Measurements from ENCODE around the gene DYNC1H1.

Gene DYNC1H1

GRCh38 chr14:101964297-101965180 is at the start of gene DYNC1H1:
DYNC1H1 (plus strand) TSS chr14:101964573; CDS start chr14:101964692, 119 bp downstream.
- peak; percentile 77 for DNase-seq (ENCODE audit: low spot score)

DNA sequence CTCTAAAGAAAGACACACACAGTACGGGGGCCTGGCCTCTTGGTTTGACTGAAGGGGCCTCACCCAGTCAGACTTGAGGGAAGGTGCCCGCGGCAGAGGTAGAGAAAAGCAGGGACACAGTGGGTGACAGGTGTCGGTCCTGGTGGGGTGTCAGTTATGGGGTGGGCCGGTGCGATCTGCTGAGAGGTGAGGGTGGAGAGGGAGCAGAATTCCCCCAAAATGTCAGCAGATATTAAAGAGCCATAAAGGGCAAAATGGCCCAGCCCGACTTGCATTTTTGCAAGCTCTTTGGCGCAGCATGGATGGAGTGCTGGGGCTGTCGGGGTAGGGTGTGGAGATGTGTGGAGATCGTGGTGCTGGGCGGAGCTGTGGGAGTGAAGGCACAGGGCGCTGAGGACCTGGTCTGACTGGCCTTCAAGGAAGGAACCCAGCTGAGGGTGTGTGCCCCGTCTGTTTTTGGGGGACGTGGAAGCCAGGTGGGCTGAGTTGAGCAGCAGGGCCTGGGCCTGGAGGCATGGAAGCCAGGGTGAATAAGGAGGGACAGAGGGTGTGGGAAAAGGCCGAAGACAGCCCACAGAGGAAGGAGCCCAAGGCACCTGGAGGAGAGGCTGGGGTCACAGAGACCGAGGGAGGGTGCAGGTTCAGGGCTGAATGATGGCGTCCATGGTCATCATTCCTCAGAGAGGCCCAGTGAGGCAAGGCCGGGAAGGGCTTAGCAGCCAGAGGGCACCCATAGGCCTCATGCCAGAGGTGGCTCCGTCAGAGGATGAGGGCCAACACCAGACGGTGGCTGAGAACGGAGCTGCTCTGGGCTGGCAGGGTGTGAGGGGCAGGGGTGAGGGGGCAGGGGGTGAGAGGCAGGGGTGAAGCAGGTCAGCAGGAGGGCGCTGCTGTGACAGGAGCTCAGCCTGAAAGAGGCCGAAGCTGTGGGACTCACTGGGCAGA is 48.2 kb upstream of the DYNC1H1 start:
- no peak for DNase-seq (ENCODE audit: low spot score)

DNA sequence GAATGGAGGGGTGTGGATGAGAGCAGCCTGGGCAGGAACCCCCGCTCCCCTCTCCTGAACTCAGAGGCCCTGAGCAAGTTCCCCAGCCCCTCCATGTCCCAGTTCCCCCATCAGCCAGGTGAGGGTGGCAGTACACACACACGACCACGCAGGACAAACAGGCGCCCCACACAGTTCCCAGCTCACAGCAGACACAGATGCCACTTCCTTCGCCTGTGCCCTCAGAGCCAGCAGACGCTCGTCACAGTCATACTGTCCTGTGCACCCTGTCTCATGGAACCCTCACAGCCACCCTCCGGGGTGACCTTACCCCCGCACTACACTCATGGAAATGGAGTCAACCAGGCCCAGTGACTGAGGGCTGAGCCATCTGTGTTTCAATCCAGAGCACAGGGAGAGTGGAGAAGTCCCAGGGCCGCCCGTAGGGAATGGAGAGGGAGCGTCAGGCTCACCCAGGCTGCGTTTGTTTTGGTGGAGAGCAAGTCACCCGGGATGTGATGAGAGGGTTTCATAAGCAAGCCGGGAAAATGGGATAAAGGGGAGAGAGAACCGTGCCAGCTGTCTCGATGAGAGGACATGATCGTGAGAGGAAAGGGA is 47.5 kb upstream of the DYNC1H1 start:
- DNase-seq (ENCODE audit: low spot score) = no peak

DNA sequence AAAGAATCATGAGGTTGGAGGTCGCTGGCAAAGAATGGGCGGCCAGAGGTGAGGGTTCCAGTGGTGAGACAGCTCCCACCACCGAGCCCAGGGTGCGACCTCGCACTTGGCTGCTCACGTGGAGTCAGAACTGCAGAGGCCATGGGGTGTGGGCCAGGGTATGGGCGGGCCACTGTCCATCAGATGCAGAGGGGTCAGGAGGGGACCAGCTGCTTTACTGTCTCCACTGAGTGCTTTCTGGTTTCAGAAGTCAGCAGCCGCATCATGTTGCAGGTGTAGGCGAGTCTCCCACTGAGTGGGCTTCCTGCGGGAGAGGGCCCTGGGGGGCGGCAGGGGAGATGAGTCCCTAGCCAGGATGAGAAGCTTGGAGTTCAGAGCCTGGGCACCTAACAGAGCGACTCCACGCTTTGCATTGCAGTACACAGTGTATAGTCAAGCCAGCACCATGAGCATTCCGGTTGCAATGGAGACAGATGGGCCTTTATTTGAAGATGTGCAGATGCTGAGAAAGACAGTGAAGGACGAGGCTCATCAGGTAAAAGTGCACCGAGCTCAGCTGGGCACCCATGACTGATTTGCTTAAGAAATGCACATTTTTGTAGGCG is 46.9 kb upstream of the DYNC1H1 start:
- no peak for DNase-seq (ENCODE audit: low spot score)

- no peak for DNase-seq (ENCODE audit: low spot score)
Measured at GRCh38 chr14:101918065-101918989, 46.0 kb upstream of the DYNC1H1 start.

GRCh38 chr14:101920271-101920670 is 44.1 kb upstream of the DYNC1H1 start:
- no peak for DNase-seq (ENCODE audit: low spot score)

DNA sequence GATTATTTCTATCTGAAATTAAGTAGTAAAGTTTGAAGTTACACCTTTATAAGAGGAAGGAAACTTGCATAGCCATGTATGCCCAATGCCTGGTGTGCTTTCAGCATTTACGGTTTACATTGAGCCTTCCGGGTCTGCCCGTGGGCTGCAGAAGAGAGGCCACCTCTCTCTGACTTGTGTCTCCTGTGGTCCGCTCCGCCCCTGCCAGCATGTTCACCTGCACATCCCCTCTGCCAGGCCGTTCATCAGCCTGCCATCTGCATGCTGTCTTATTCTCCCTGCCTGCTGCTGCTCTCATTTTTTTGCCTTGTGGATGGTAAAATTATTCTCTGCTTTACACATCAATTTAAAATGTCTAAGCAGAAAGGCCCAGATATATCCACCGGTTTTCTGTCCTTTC is 41.5 kb upstream of the DYNC1H1 start:
- DNase-seq (ENCODE audit: low spot score) = no peak

DNA sequence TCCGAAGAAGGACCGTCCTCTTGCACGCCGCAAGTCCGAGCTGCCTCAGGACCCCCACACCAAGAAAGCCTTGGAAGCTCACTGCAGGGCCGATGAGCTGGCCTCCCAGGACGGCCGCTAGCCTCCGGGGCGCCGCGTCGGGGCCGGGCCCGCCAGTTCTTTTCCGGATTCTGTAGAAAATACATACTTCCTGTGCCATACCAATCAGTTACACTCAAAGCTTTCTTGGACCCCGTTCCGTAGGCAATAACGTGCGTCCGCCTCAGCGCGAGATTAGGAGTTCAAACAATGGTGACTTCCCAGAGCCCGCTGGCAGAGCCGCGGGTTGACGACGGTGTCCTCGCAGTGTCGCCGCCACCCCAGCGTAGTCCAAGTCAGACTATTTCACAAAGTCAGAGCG is 39.2 kb upstream of the DYNC1H1 start:
- no peak for DNase-seq (ENCODE audit: low spot score)

DNA sequence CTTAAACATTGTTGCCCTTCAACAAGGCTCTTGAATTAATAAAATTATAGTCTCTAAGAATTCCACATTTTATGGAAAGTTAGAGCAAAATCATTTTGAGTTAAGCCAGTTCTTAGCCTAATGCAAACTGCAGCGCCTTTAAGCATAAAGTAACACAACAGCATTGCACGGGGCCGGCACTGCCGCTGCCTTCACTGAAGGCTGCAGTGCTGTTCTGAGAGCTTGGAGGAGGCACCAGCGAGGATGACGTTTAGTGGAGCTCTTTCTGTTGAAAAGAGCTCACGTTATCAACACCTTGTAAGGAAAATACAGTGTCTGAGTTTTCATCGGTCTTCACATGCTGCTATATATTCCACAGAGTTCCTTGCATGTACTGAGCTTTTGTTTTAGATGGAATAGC is 38.3 kb upstream of the DYNC1H1 start:
- no peak for DNase-seq (ENCODE audit: low spot score)

- no peak for DNase-seq (ENCODE audit: low spot score)
Measured at GRCh38 chr14:101926620-101927019, 37.8 kb upstream of the DYNC1H1 start.

DNA sequence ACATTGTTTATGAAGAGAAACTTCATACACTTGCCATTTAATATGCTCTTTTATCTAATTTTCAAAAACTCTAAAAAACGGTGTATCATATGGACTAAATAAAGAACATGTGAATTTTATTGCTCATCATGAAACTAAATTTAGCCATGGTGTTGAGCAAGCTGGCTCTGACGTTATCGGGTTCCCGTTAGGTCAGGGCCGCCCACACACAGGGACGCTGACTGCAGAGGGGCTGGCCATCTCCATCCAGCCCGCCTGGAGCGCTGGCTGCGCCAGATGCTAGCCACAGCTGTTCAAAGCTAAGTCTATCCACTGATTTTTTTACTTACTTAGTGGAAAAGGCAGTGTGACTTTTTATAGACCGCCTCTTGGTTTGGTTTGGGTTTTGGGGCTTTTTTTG is 36.5 kb upstream of the DYNC1H1 start:
- no peak for DNase-seq (ENCODE audit: low spot score)

- no peak for DNase-seq (ENCODE audit: low spot score)
Measured at GRCh38 chr14:101928415-101928841, 35.9 kb upstream of the DYNC1H1 start.

DNA sequence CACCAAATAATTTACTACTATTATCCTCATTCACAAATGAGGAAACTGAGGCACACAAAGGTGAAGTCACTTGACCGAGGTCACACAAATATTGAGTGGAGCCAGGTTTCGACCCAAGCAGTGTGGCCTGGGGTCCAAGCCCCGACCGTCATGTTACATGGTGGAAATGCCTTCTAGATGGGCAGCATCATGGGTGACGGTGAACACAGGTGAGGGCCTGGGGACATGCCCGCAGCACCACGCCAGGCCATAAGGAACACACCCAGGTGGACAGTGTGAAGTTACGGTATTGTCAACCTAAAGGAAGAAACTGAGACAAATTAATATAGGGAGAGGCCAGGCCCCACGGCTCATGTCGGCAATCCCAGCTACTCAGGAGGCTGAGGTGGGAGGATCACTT is 35.3 kb upstream of the DYNC1H1 start:
- no peak for DNase-seq (ENCODE audit: low spot score)

DNA sequence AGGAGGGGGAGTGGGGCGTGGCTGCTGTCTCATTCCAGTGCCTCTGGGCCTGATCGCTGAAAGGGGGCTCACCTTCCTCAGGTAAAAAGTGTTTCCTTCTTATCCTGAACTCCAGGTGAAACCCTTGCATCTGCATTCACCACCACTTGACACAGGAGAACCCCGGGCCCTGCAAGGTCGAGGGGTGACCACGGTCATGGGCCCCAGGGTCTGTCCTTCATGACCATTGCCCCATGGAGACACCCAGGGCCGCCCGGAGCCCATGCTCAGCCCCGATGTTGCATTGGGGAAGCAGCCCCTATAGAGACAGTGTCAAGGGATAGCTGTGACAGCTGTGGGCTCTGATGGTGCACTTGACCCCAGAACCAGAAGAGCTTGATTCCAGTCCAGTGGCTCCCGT is 34.4 kb upstream of the DYNC1H1 start:
- no peak for DNase-seq (ENCODE audit: low spot score)

GRCh38 chr14:101932673-101933072 is 31.7 kb upstream of the DYNC1H1 start:
- no peak for DNase-seq (ENCODE audit: low spot score)

GRCh38 chr14:101933209-101933608 is 31.2 kb upstream of the DYNC1H1 start:
- DNase-seq (ENCODE audit: low spot score) = no peak

DNA sequence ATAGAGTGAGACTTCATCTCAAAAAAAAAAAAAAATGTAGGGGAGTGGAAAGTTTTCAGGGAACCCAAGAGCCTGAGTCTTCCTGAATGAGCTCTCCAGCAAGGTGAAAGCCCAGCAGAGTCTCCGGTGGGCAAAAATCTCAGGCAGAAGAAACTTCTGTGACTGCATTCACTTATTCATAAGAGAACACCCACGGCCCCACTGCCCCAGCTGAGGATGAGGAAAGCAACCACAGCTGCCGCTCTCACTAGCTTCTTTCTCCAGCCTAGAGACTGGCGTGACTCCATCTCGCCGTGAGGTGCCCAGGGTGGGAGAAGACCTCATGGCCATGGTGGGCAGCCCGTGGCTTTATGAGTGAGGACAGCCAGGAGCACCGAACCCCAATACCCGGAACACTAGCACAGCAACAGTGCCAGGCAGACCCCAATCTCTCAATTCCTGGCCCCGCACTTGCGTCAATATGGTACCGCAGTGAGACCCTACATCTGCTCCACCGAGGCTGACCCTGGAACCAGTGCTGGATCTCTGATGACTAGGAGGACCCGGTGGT is 29.7 kb upstream of the DYNC1H1 start:
- no peak for DNase-seq (ENCODE audit: low spot score)

- no peak for DNase-seq (ENCODE audit: low spot score)
Measured at GRCh38 chr14:101937926-101938767, 26.2 kb upstream of the DYNC1H1 start.

- DNase-seq (ENCODE audit: low spot score) = no peak
Measured at GRCh38 chr14:101939646-101940170, 24.7 kb upstream of the DYNC1H1 start.
